GM12874 (cell line): ENCODE data around the gene LPIN1.

Experiments used
- TF ChIP-seq, protein P1 (sequence below): IDR thresholded peaks from 2 replicates; pipeline ENCODE4 v1.5.1; 2011; ENCODE audit warnings: low read depth, mild to moderate bottlenecking, control low read depth, low read length, moderate library complexity; ENCODE audit not compliant: insufficient read depth

Gene LPIN1

GRCh38 chr2:11710210-11710609, 36.2 kb upstream of the LPIN1 start:
- TF ChIP-seq, protein P1, sequence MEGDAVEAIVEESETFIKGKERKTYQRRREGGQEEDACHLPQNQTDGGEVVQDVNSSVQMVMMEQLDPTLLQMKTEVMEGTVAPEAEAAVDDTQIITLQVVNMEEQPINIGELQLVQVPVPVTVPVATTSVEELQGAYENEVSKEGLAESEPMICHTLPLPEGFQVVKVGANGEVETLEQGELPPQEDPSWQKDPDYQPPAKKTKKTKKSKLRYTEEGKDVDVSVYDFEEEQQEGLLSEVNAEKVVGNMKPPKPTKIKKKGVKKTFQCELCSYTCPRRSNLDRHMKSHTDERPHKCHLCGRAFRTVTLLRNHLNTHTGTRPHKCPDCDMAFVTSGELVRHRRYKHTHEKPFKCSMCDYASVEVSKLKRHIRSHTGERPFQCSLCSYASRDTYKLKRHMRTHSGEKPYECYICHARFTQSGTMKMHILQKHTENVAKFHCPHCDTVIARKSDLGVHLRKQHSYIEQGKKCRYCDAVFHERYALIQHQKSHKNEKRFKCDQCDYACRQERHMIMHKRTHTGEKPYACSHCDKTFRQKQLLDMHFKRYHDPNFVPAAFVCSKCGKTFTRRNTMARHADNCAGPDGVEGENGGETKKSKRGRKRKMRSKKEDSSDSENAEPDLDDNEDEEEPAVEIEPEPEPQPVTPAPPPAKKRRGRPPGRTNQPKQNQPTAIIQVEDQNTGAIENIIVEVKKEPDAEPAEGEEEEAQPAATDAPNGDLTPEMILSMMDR: no peak

DNA sequence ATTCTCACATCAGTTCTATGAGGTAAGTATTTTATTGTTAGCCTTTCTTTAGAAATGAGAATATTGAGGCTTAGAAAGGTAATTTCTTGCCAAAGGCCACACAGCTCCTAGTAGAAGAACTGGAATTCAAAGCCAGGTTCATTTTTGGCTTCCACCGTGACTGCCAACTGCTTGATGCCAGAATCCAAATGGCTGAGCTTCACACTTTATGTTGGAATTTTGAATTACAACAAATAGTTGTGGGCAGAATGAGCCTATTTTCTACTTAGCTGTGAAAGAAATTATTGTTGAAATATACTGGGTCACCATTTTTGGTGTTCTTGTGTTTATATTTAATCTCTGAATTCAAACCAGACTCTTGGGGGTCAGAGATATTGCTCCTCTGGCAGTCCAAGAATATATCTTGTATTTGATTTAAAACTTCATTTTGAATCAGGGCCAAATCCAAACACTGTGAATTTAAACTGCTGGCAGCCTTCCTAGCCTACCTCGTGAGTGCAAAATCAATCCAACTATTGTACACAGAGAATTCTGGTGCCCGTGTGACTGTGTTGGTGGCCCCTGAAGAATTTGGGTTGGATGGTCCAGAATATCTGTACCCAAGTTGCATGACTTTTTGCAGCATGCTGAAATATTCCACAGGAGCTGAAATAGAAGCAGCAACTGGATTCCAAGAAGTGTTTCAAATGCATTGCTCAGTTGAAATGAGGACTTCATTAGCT, 35.6 kb upstream of the LPIN1 start:
- TF ChIP-seq, protein P1: no peak

DNA sequence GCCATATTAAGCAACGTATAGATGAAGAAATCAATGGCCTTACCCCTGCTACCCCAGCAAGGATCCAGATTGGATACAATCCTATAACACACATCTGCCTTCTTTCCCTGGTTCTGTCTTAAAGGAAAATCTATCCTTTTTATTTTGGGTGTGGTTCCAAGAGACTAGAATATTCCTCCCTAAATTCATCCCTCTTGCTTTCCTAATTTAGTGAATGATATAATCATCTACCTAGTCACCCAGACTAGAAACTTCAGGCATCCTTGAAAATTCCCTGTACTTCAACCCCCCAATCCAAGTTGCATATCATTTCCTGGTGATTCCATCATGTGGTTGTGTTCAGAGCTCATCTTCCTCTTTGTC, 35.1 kb upstream of the LPIN1 start:
- TF ChIP-seq, protein P1: no peak

GRCh38 chr2:11711751-11712150, 34.7 kb upstream of the LPIN1 start:
- TF ChIP-seq, protein P1: no peak

GRCh38 chr2:11712866-11713265, 33.6 kb upstream of the LPIN1 start:
- TF ChIP-seq, protein P1: no peak

DNA sequence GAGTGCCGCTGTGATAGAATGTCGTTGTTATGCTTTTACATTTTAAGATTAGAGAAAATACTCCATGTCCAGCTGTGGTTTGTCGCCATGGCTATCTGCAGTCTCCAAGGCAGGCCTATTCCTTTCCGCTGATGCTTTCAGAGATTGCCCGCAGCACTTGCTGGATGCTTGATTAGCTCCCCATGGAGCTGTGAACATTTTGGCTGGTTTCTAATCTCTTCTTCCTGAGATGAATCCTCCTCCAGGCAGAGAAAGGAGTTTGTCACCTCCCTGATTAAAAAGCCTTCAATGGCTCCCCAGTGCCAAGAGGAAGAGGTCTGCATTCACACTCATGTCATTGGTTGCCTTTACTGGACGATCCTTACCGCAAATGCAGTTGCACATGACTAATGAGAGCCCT, 32.6 kb upstream of the LPIN1 start:
- TF ChIP-seq, protein P1: no peak

GRCh38 chr2:11715987-11716652, 30.3 kb upstream of the LPIN1 start:
- TF ChIP-seq, protein P1: no peak
